ENCODE results near the gene SLIT1. TPM values are rescaled to one million over a fixed set of nuclear protein-coding genes. Genes with fewer than 3 reads are reported as not detected.

Gene SLIT1
- polyA plus RNA-seq, 1 donor from 2014 or later = 9.5 TPM

- peak overlapping the region; percentile 18 for H3K9ac ChIP-seq (ENCODE audit: low read length)
- H3K9me2 ChIP-seq (ENCODE audit: insufficient read depth, low read length) = no peaks in the 10 kb centered on the region
- H3K79me2 ChIP-seq (replicated peaks; ENCODE audit: insufficient read depth, low read length) = no peaks in the 10 kb centered on the region
- H3F3A ChIP-seq (ENCODE audit: insufficient read depth, low read length, poor library complexity, severe bottlenecking) = peaks cover 4% of the 10 kb centered on the region
- H3K36me3 ChIP-seq (ENCODE audit: insufficient read depth, low read length) = no peaks in the 10 kb centered on the region
- peak overlapping the region; percentile 31 for H3K27ac ChIP-seq (ENCODE audit: low read length)
- peak; percentile 48 for TF ChIP-seq REST (IDR thresholded peaks at IDR 0.05; ENCODE audit: borderline replicate concordance)
- TF ChIP-seq TAF1 (IDR thresholded peaks at IDR 0.05; ENCODE audit: low read depth) = no peak
- no peak overlapping the region for H2AFZ ChIP-seq (ENCODE audit: low read depth, low read length)
- no peaks in the 10 kb centered on the region for H3K9me3 ChIP-seq (ENCODE audit: low read length)
- peak overlapping the region; percentile 33 for H3K4me2 ChIP-seq (ENCODE audit: low read length)
- no peaks in the 10 kb centered on the region for H4K20me1 ChIP-seq (ENCODE audit: insufficient read depth)
- peaks cover 58% of the 10 kb centered on the region for H3K27me3 ChIP-seq (ENCODE audit: insufficient read depth, low read depth, low read length)
- H3K4me3 ChIP-seq (ENCODE audit: low read length) = peak overlapping the region; percentile 47
These were observed 89.3 kb downstream of the SLIT1 start for GRCh38 chr10:97096261-97097083.

- H3K27ac ChIP-seq (ENCODE audit: low read length) = peak overlapping the region; percentile 31
- peak overlapping the region; percentile 33 for H3K4me2 ChIP-seq (ENCODE audit: low read length)
- H3K9ac ChIP-seq (ENCODE audit: low read length) = peak overlapping the region; percentile 18
- peaks cover 65% of the 10 kb centered on the region for H3K27me3 ChIP-seq (ENCODE audit: insufficient read depth, low read depth, low read length)
- H3K9me3 ChIP-seq (ENCODE audit: low read length) = no peaks in the 10 kb centered on the region
- H3K79me2 ChIP-seq (replicated peaks; ENCODE audit: insufficient read depth, low read length) = no peaks in the 10 kb centered on the region
- no peak for TF ChIP-seq POLR2AphosphoS5 (IDR thresholded peaks at IDR 0.05)
- TF ChIP-seq SMC3 (conservative IDR thresholded peaks at IDR 0.05; ENCODE audit: poor library complexity) = no peak
- TF ChIP-seq EZH2 (IDR thresholded peaks at IDR 0.05; ENCODE audit: borderline replicate concordance, insufficient read depth, low read length, poor library complexity, severe bottlenecking) = no peak
- no peak for TF ChIP-seq TAF1 (IDR thresholded peaks at IDR 0.05; ENCODE audit: low read depth)
- TF ChIP-seq EP300 (conservative IDR thresholded peaks at IDR 0.05; ENCODE audit: poor library complexity, severe bottlenecking) = no peak
- no peak for TF ChIP-seq RAD21 (conservative IDR thresholded peaks at IDR 0.05)
- TF ChIP-seq MXI1 (conservative IDR thresholded peaks at IDR 0.05; ENCODE audit: poor library complexity, severe bottlenecking) = no peak
- no peak for TF ChIP-seq CTCF (IDR thresholded peaks at IDR 0.05; ENCODE audit: poor library complexity, severe bottlenecking)
- TF ChIP-seq REST (IDR thresholded peaks at IDR 0.05; ENCODE audit: borderline replicate concordance) = no peak
- no peaks in the 10 kb centered on the region for H3K36me3 ChIP-seq (ENCODE audit: insufficient read depth, low read length)
- H3F3A ChIP-seq (ENCODE audit: insufficient read depth, low read length, poor library complexity, severe bottlenecking) = peaks cover 4% of the 10 kb centered on the region
- no peaks in the 10 kb centered on the region for H4K20me1 ChIP-seq (ENCODE audit: insufficient read depth)
- H3K4me3 ChIP-seq (ENCODE audit: low read length) = peak overlapping the region; percentile 47
- H3K9me2 ChIP-seq (ENCODE audit: insufficient read depth, low read length) = no peaks in the 10 kb centered on the region
- no peak overlapping the region for H2AFZ ChIP-seq (ENCODE audit: low read depth, low read length)
These were observed 90.0 kb downstream of the SLIT1 start for GRCh38 chr10:97095701-97096260.

Data from neural cell (in vitro differentiated cells).